IMR-90 (cell line): Measurements from ENCODE around the gene SRMS. TPM values are rescaled to one million over a fixed set of nuclear protein-coding genes. Genes with fewer than 3 reads are reported as not detected.

Experiments used
- ATAC-seq: fragments of 200-7000 bp; cut with Tn5 transposase; 2 replicates; pipeline ENCODE4 v1.9.1; 2020; ENCODE audit warnings: low read depth, mild to moderate bottlenecking, moderate library complexity
- BruUV-seq: library from RNA; stranded (reverse); fragments of 400-500 nt; replicated peaks from 2 replicates; lab custom pipeline; 2021; lab: Mats Ljungman, UMichigan
- CTCF ChIA-PET: fragments of 300-600 bp; formaldehyde crosslinking; extraction: SDS; loops from one replicate; lab custom pipeline; 2021; ENCODE audit warnings: antibody characterized with exemption; lab: Yijun Ruan, JAX
- POLR2A ChIA-PET: fragments of 300-600 bp; sonication (Branson Sonifier 250); formaldehyde crosslinking; loops from one replicate; lab custom pipeline; 2022; ENCODE audit warnings: antibody characterized with exemption; ENCODE audit not compliant: unreplicated experiment; lab: Charles Lee
- DNase-seq: peaks from one replicate; pipeline ENCODE4 v3.0.0; 2013
- H2AFZ ChIP-seq: replicated peaks from 2 replicates; pipeline ENCODE3; 2013; ENCODE audit warnings: low read length, mild to moderate bottlenecking; ENCODE audit not compliant: poor library complexity
- H2AK5ac ChIP-seq: 2 replicates; pipeline ENCODE4 v1.6.1; 2013; ENCODE audit warnings: low read depth, low read length, inconsistent platforms
- H2AK9ac ChIP-seq: replicated peaks from 2 replicates; pipeline ENCODE3; 2013; ENCODE audit warnings: mild to moderate bottlenecking, low read depth, low read length, moderate library complexity; ENCODE audit not compliant: poor library complexity
- H2BK120ac ChIP-seq: 2 replicates; pipeline ENCODE4 v1.6.1; 2013; ENCODE audit warnings: low read depth, low read length, inconsistent platforms
- H2BK15ac ChIP-seq: 3 replicates; pipeline ENCODE4 v1.6.1; 2013; ENCODE audit warnings: low read depth, low read length, inconsistent platforms
- H2BK20ac ChIP-seq: 2 replicates; pipeline ENCODE4 v1.6.1; 2013; ENCODE audit warnings: low read depth, mild to moderate bottlenecking, inconsistent platforms, low read length, moderate library complexity
- H2BK5ac ChIP-seq: 2 replicates; pipeline ENCODE4 v1.6.1; 2013; ENCODE audit warnings: mild to moderate bottlenecking, low read depth, low read length, inconsistent platforms; ENCODE audit not compliant: poor library complexity, severe bottlenecking
- H3K14ac ChIP-seq: replicated peaks from 2 replicates; pipeline ENCODE4 v1.6.1; 2013; ENCODE audit warnings: low read depth, low read length, inconsistent platforms
- H3K18ac ChIP-seq: 2 replicates; pipeline ENCODE4 v1.6.1; 2013; ENCODE audit warnings: low read depth, low read length, control low read depth
- H3K23ac ChIP-seq: 2 replicates; pipeline ENCODE4 v1.6.1; 2013; ENCODE audit warnings: low read depth, low read length, inconsistent platforms
- H3K27ac ChIP-seq: 2 replicates; pipeline ENCODE4 v1.5.1; 2013; ENCODE audit warnings: mild to moderate bottlenecking, control low read depth, low read length; ENCODE audit not compliant: insufficient read depth
- H3K27me3 ChIP-seq: 2 replicates; pipeline ENCODE4 v1.6.1; 2013; ENCODE audit warnings: low read length; ENCODE audit not compliant: control insufficient read depth, insufficient read depth
- H3K36me3 ChIP-seq: 2 replicates; pipeline ENCODE4 v1.6.1; 2013; ENCODE audit warnings: low read length, mixed read lengths; ENCODE audit not compliant: control insufficient read depth, insufficient read depth
- H3K4ac ChIP-seq: 2 replicates; pipeline ENCODE4 v1.6.1; 2013; ENCODE audit warnings: low read depth, low read length, inconsistent platforms
- H3K4me1 ChIP-seq: 2 replicates; pipeline ENCODE4 v1.6.1; 2013; ENCODE audit warnings: low read length, mixed read lengths; ENCODE audit not compliant: control insufficient read depth, insufficient read depth
- H3K4me2 ChIP-seq: 2 replicates; pipeline ENCODE4 v1.6.1; 2013; ENCODE audit warnings: low read depth, mild to moderate bottlenecking, control low read depth, low read length, moderate library complexity
- H3K4me3 ChIP-seq: 2 replicates; pipeline ENCODE4 v1.5.1; 2013; ENCODE audit warnings: low read depth, mild to moderate bottlenecking, control low read depth, low read length, moderate library complexity; ENCODE audit not compliant: insufficient read depth
- H3K56ac ChIP-seq: 2 replicates; pipeline ENCODE4 v1.6.1; 2013; ENCODE audit warnings: low read length, inconsistent platforms; ENCODE audit not compliant: insufficient read depth; ENCODE audit errors: extremely low read depth
- H3K79me1 ChIP-seq, 2 experiments: 2 replicates each; pipeline ENCODE4 v1.6.1; 2013; ENCODE audit warnings: low read length in 2 of 2, inconsistent platforms in 1 of 2, low read depth in 1 of 2
- H3K9ac ChIP-seq: 2 replicates; pipeline ENCODE4 v1.6.1; 2013; ENCODE audit warnings: low read depth, low read length, control low read depth
- H3K9me1 ChIP-seq: 2 replicates; pipeline ENCODE4 v1.6.1; 2013; ENCODE audit warnings: low read length, inconsistent platforms; ENCODE audit not compliant: insufficient read depth
- H3K9me3 ChIP-seq: 2 replicates; pipeline ENCODE4 v1.6.1; 2013; ENCODE audit warnings: low read length; ENCODE audit not compliant: control insufficient read depth, insufficient read depth
- H4K20me1 ChIP-seq: 2 replicates; pipeline ENCODE4 v1.6.1; 2013; ENCODE audit warnings: low read length, inconsistent platforms; ENCODE audit not compliant: insufficient read depth
- H4K5ac ChIP-seq: 2 replicates; pipeline ENCODE4 v1.6.1; 2013; ENCODE audit warnings: mild to moderate bottlenecking, low read depth, low read length, control low read depth
- H4K8ac ChIP-seq, 2 experiments: 2 replicates each; pipeline ENCODE4 v1.6.1; 2013; ENCODE audit warnings: low read depth in 2 of 2, low read length in 2 of 2, control low read depth in 1 of 2, inconsistent platforms in 1 of 2
- H4K91ac ChIP-seq: 2 replicates; pipeline ENCODE4 v1.6.1; 2013; ENCODE audit warnings: low read depth, low read length, inconsistent platforms; ENCODE audit not compliant: insufficient read depth
- BHLHE40 ChIP-seq: fragments of 150-350 bp; IDR thresholded peaks from 2 replicates; pipeline ENCODE4 v1.6.1; 2016; ENCODE audit warnings: mild to moderate bottlenecking, low read depth, low read length
- CEBPB ChIP-seq: IDR thresholded peaks from 2 replicates; pipeline ENCODE4 v1.6.1; 2012; ENCODE audit warnings: low read depth, low read length, improper control_type of control experiment
- CHD1 ChIP-seq: IDR thresholded peaks from 2 replicates; pipeline ENCODE4 v1.6.1; 2012; ENCODE audit warnings: low read depth, low read length, improper control_type of control experiment
- CTCF ChIP-seq: conservative IDR thresholded peaks from 2 replicates; pipeline ENCODE4 v1.5.1; 2012; ENCODE audit warnings: mild to moderate bottlenecking, low read depth, low read length, improper control_type of control experiment
- FOS ChIP-seq: fragments of 150-350 bp; IDR thresholded peaks from 2 replicates; pipeline ENCODE4 v1.6.1; 2016; ENCODE audit warnings: low read depth, low read length
- MAFK ChIP-seq: IDR thresholded peaks from 2 replicates; pipeline ENCODE4 v1.6.1; 2012; ENCODE audit warnings: low read depth, low read length, improper control_type of control experiment
- MXI1 ChIP-seq: IDR thresholded peaks from 2 replicates; pipeline ENCODE4 v1.6.1; 2012; ENCODE audit warnings: low read depth, mild to moderate bottlenecking, low read length, moderate library complexity, borderline replicate concordance
- NFE2L2 ChIP-seq: fragments of 150-350 bp; IDR thresholded peaks from 2 replicates; pipeline ENCODE4 v1.6.1; 2016; ENCODE audit warnings: low read depth, mild to moderate bottlenecking, low read length
- RAD21 ChIP-seq: IDR thresholded peaks from 2 replicates; pipeline ENCODE4 v1.6.1; 2012; ENCODE audit warnings: low read length, improper control_type of control experiment
- RCOR1 ChIP-seq: IDR thresholded peaks from 2 replicates; pipeline ENCODE4 v1.6.1; 2012; ENCODE audit warnings: mild to moderate bottlenecking, low read length, improper control_type of control experiment; ENCODE audit not compliant: insufficient replicate concordance
- RFX5 ChIP-seq: IDR thresholded peaks from 2 replicates; pipeline ENCODE4 v1.8.0; 2012; ENCODE audit warnings: low read depth, mild to moderate bottlenecking, low read length, moderate library complexity
- SMC3 ChIP-seq: fragments of 150-350 bp; IDR thresholded peaks from 2 replicates; pipeline ENCODE4 v1.6.1; 2016; ENCODE audit warnings: low read depth, mild to moderate bottlenecking, antibody characterized with exemption, low read length, moderate library complexity
- USF2 ChIP-seq: fragments of 150-350 bp; IDR thresholded peaks from 2 replicates; pipeline ENCODE4 v1.6.1; 2017; ENCODE audit warnings: mild to moderate bottlenecking, antibody characterized with exemption, low read length, low read depth
- WGBS, 2 experiments: methylation state at CpG; one replicate each; pipeline versions ENCODE4 v1.1.5 to v1.1.7; 2013; ENCODE audit warnings: missing lambda C conversion rate in 2 of 2; ENCODE audit not compliant: insufficient read length in 1 of 2; ENCODE audit errors: extremely low coverage in 2 of 2; 5-methylcytosine and 5-hydroxymethylcytosine counted together
- dilution Hi-C: fragments of 300-500 bp; cut with HindIII; formaldehyde crosslinking; loops from one replicate; pipeline ENCODE4 v1.14.3; 2018; ENCODE audit warnings: low sequenced_read_pairs; ENCODE audit not compliant: unreplicated experiment
- in situ Hi-C: fragments of 300-500 bp; cut with MboI; formaldehyde crosslinking; loops from 3 replicates; pipeline ENCODE4 v1.14.3; 2019; ENCODE audit warnings: low sequenced_read_pairs, inconsistent platforms, mixed read lengths
- intact Hi-C: fragments of 100-400 bp; cut with micrococcal nuclease; formaldehyde crosslinking; loops from 2 replicates; pipeline ENCODE4 v1.10.0; 2022
- polyA plus RNA-seq, 3 experiments: library from polyadenylated mRNA; depleted of rRNA; stranded (reverse); fragments of >200 nt; gene quantifications; 2 replicates each; pipeline ENCODE4 v1.2.3, GENCODE V29; 2012; ENCODE audit warnings: low replicate concordance in 1 of 3
- total RNA-seq: library from RNA; depleted of rRNA; stranded (reverse); fragments of >200 nt; gene quantifications from 2 replicates; pipeline ENCODE4 v1.2.3, GENCODE V29; 2012

SRMS gene
- total and polyA plus RNA-seq, 2 of the 4 experiments (the other 2 are of a cell fraction): not detected

GRCh38 chr20:63546256-63546955 lies 1.1 kb downstream of the SRMS start:
- Histone ChIP-seq H3K9ac (no peak overlapping the region), H3K4me2 (no peak overlapping the region), H4K91ac (no peak overlapping the region), H4K8ac (no peak overlapping the region), H2BK120ac (no peak overlapping the region), H3K14ac (no peak overlapping the region), H3K9me1 (no peaks in the 10 kb centered on the region), H2AK5ac (no peak overlapping the region), H2AK9ac (no peak overlapping the region), H2AFZ (no peak overlapping the region), H4K5ac (no peak overlapping the region), H2BK20ac (no peak overlapping the region), H3K4ac (no peak overlapping the region), H4K20me1 (no peaks in the 10 kb centered on the region), H3K23ac (no peak overlapping the region), H3K79me1 (no peaks in the 10 kb centered on the region), H3K27ac (no peak overlapping the region), H2BK5ac (no peak overlapping the region), H3K18ac (no peak overlapping the region), H3K4me3 (no peak overlapping the region), H3K27me3 (peaks cover 40% of the 10 kb centered on the region), H2BK15ac (no peak overlapping the region), H3K4me1 (no peaks in the 10 kb centered on the region), H3K36me3 (no peaks in the 10 kb centered on the region), H3K9me3 (no peaks in the 10 kb centered on the region), H3K56ac (no peak overlapping the region)
- intact Hi-C loops (no loop called here), in situ Hi-C loops (no loop called here), dilution Hi-C loops (no loop called here)
- WGBS, 2 experiments: 45% methylated on average over 12 of the region's 20 CpGs; no CpG with 5 or more reads in 1 of the 2 experiments
- no TSS peak for BruUV-seq
- ATAC-seq (no peak), DNase-seq (no peak)
- no peak for TF ChIP-seq CEBPB
- TF ChIP-seq NFE2L2: no peak
- no peak for TF ChIP-seq RFX5
- no peak for TF ChIP-seq MAFK
- no peak for TF ChIP-seq USF2
- TF ChIP-seq CHD1: no peak
- no peak for TF ChIP-seq BHLHE40
- no peak for TF ChIP-seq RAD21
- TF ChIP-seq RCOR1: no peak
- TF ChIP-seq CTCF: no peak
- no peak for TF ChIP-seq FOS
- TF ChIP-seq MXI1: no peak
- TF ChIP-seq SMC3: no peak
- CTCF ChIA-PET: no interaction called here
- POLR2A ChIA-PET: no interaction called here
